Measurements from ENCODE around the gene MTFMT.
A peak's percentile ranks its signal among the peaks of the same experiment; 100 is the strongest.

The MTFMT gene

DNA sequence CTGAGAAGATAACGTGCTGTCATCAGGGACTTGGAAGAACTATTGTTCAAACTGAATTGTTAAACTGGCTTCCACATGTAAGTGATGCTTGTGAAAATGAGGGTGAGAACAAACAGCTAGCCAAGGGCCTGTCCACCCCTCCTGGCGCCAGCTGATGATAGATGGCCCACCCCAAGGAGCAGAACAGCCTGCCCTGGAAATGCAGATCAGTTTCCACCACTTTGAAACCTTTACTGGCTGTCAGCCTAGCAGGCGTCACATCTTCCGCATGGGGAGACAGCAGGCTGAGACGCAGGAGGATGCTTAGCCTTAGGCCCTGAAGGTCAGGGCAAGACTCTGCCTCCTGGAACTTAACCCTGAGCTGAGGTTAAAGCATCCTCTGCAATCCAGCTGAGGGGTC, 9.4 kb upstream of the MTFMT start:
- TF ChIP-seq MAX (IDR thresholded peaks at IDR 0.05) (no peak), TAF1 (IDR thresholded peaks at IDR 0.05; ENCODE audit: low read depth) (no peak), EGR1 (IDR thresholded peaks at IDR 0.05) (no peak), NFIC (IDR thresholded peaks at IDR 0.05) (no peak), CREB1 (IDR thresholded peaks at IDR 0.05; ENCODE audit: low read depth) (no peak), CEBPB (IDR thresholded peaks at IDR 0.05) (no peak)

- no peak for TF ChIP-seq MAX (IDR thresholded peaks at IDR 0.05)
- no peak for TF ChIP-seq TCF12 (IDR thresholded peaks at IDR 0.05; ENCODE audit: low read depth)
- TF ChIP-seq, protein P1, sequence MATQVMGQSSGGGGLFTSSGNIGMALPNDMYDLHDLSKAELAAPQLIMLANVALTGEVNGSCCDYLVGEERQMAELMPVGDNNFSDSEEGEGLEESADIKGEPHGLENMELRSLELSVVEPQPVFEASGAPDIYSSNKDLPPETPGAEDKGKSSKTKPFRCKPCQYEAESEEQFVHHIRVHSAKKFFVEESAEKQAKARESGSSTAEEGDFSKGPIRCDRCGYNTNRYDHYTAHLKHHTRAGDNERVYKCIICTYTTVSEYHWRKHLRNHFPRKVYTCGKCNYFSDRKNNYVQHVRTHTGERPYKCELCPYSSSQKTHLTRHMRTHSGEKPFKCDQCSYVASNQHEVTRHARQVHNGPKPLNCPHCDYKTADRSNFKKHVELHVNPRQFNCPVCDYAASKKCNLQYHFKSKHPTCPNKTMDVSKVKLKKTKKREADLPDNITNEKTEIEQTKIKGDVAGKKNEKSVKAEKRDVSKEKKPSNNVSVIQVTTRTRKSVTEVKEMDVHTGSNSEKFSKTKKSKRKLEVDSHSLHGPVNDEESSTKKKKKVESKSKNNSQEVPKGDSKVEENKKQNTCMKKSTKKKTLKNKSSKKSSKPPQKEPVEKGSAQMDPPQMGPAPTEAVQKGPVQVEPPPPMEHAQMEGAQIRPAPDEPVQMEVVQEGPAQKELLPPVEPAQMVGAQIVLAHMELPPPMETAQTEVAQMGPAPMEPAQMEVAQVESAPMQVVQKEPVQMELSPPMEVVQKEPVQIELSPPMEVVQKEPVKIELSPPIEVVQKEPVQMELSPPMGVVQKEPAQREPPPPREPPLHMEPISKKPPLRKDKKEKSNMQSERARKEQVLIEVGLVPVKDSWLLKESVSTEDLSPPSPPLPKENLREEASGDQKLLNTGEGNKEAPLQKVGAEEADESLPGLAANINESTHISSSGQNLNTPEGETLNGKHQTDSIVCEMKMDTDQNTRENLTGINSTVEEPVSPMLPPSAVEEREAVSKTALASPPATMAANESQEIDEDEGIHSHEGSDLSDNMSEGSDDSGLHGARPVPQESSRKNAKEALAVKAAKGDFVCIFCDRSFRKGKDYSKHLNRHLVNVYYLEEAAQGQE (IDR thresholded peaks at IDR 0.05; ENCODE audit: low read depth), result no peak
- TF ChIP-seq EP300 (IDR thresholded peaks at IDR 0.05; ENCODE audit: borderline replicate concordance), result no peak
- no peak for TF ChIP-seq FOXM1 (IDR thresholded peaks at IDR 0.05; ENCODE audit: borderline replicate concordance, low read depth)
- TF ChIP-seq YY1 (IDR thresholded peaks at IDR 0.05; ENCODE audit: low read depth), result no peak
- TF ChIP-seq EGR1 (IDR thresholded peaks at IDR 0.05), result no peak
- TF ChIP-seq, protein P2, sequence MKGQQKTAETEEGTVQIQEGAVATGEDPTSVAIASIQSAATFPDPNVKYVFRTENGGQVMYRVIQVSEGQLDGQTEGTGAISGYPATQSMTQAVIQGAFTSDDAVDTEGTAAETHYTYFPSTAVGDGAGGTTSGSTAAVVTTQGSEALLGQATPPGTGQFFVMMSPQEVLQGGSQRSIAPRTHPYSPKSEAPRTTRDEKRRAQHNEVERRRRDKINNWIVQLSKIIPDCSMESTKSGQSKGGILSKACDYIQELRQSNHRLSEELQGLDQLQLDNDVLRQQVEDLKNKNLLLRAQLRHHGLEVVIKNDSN (IDR thresholded peaks at IDR 0.05), result no peak
- no peak for TF ChIP-seq NFIC (IDR thresholded peaks at IDR 0.05)
- TF ChIP-seq RAD21 (IDR thresholded peaks at IDR 0.05; ENCODE audit: low read depth), result no peak
- no peak for TF ChIP-seq CREB1 (IDR thresholded peaks at IDR 0.05; ENCODE audit: low read depth)
- no peak for TF ChIP-seq ZBTB7A (IDR thresholded peaks at IDR 0.05; ENCODE audit: low read depth)
- TF ChIP-seq TAF1 (IDR thresholded peaks at IDR 0.05; ENCODE audit: low read depth), result no peak
- TF ChIP-seq TEAD4 (IDR thresholded peaks at IDR 0.05), result no peak
- no peak for TF ChIP-seq CEBPB (IDR thresholded peaks at IDR 0.05)
Observed at GRCh38 chr15:65038428-65038827, 9.0 kb upstream of the MTFMT start.

GRCh38 chr15:65037309-65037708, 7.9 kb upstream of the MTFMT start:
- TF ChIP-seq CREB1 (IDR thresholded peaks at IDR 0.05; ENCODE audit: low read depth) (no peak), TCF12 (IDR thresholded peaks at IDR 0.05; ENCODE audit: low read depth) (no peak), RAD21 (IDR thresholded peaks at IDR 0.05; ENCODE audit: low read depth) (no peak), FOXM1 (IDR thresholded peaks at IDR 0.05; ENCODE audit: borderline replicate concordance, low read depth) (no peak), MAX (IDR thresholded peaks at IDR 0.05) (no peak), CEBPB (IDR thresholded peaks at IDR 0.05) (no peak), ZBTB7A (IDR thresholded peaks at IDR 0.05; ENCODE audit: low read depth) (no peak), EGR1 (IDR thresholded peaks at IDR 0.05) (no peak), TEAD4 (IDR thresholded peaks at IDR 0.05) (no peak), EP300 (IDR thresholded peaks at IDR 0.05; ENCODE audit: borderline replicate concordance) (no peak), NFIC (IDR thresholded peaks at IDR 0.05) (no peak), YY1 (IDR thresholded peaks at IDR 0.05; ENCODE audit: low read depth) (no peak), TAF1 (IDR thresholded peaks at IDR 0.05; ENCODE audit: low read depth) (no peak)
- TF ChIP-seq, protein P2 (IDR thresholded peaks at IDR 0.05), result no peak

- TF ChIP-seq CEBPB (IDR thresholded peaks at IDR 0.05), result no peak
Observed at GRCh38 chr15:65034719-65035118, 5.3 kb upstream of the MTFMT start.

GRCh38 chr15:65033659-65034269, 4.3 kb upstream of the MTFMT start:
- TF ChIP-seq RAD21 (IDR thresholded peaks at IDR 0.05; ENCODE audit: low read depth), result peak; percentile 68
- TF ChIP-seq, protein P1 (IDR thresholded peaks at IDR 0.05; ENCODE audit: low read depth), result no peak
- TF ChIP-seq, protein P2 (IDR thresholded peaks at IDR 0.05), result peak; percentile 25; the same call in 1 of the 2 replicates

Data from Ishikawa (cell line).